ENCODE measurements around the gene PLCB4. TPM values are rescaled to one million over a fixed set of nuclear protein-coding genes. Genes with fewer than 3 reads are reported as not detected.

The PLCB4 gene
- total RNA-seq, 1 experiment from 2014 or later = 12.6 TPM

- H3K9me3 Mint-ChIP-seq = 0 out of 2 replicates have a peak, but pooled peaks cover 6% of the 10 kb centered on the region
- POLR2A ChIA-PET = no interaction called here
- H3K27me3 Mint-ChIP-seq (ENCODE audit: low read depth) = peaks cover 30% of the 10 kb centered on the region
- CTCF ChIA-PET = interaction anchor here (1.4 kb wide), 1 partner anchor 92 kb away, joined by 3 read pairs; no protein-coding TSS in a partner anchor
- DNase-seq (ENCODE audit: low spot score) (no peak), ATAC-seq (no peak)
- no peak overlapping the region for H3K4me3 Mint-ChIP-seq
- no peaks in the 10 kb centered on the region for H3K36me3 Mint-ChIP-seq
- H3K27ac Mint-ChIP-seq = no peak overlapping the region
- peaks cover 6% of the 10 kb centered on the region for H3K4me1 Mint-ChIP-seq
- TF ChIP-seq ZNF396 (CRISPR knock-in tag; IDR thresholded peaks at IDR 0.05; ENCODE audit: borderline replicate concordance) = no peak
- no peak for TF ChIP-seq TCF7 (CRISPR knock-in tag; IDR thresholded peaks at IDR 0.05; ENCODE audit: low read depth)
- no peak for TF ChIP-seq ZNF263 (CRISPR knock-in tag; IDR thresholded peaks at IDR 0.05; ENCODE audit: low read depth)
- TF ChIP-seq ERG (CRISPR knock-in tag; IDR thresholded peaks at IDR 0.05) = no peak
- no peak for TF ChIP-seq ELF4 (CRISPR knock-in tag; IDR thresholded peaks at IDR 0.05; ENCODE audit: low read depth)
- TF ChIP-seq FOXK1 (CRISPR knock-in tag; IDR thresholded peaks at IDR 0.05) = no peak
- TF ChIP-seq ZNF281 (CRISPR knock-in tag; IDR thresholded peaks at IDR 0.05) = no peak
- TF ChIP-seq CTCF (IDR thresholded peaks at IDR 0.05) = no peak
- no peak for TF ChIP-seq SP1 (CRISPR knock-in tag; conservative IDR thresholded peaks at IDR 0.05)
- no peak for TF ChIP-seq RELA (CRISPR knock-in tag; IDR thresholded peaks at IDR 0.05; ENCODE audit: borderline replicate concordance)
- no peak for TF ChIP-seq GABPB1 (CRISPR knock-in tag; IDR thresholded peaks at IDR 0.05)
- no peak for TF ChIP-seq RORB (CRISPR knock-in tag; IDR thresholded peaks at IDR 0.05)
- TF ChIP-seq GTF2I (CRISPR knock-in tag; conservative IDR thresholded peaks at IDR 0.05) = no peak
- TF ChIP-seq MLX (CRISPR knock-in tag; IDR thresholded peaks at IDR 0.05) = no peak
- no peak for TF ChIP-seq STAT6 (CRISPR knock-in tag; conservative IDR thresholded peaks at IDR 0.05; ENCODE audit: low read depth)
- no peak for TF ChIP-seq USF1 (CRISPR knock-in tag; IDR thresholded peaks at IDR 0.05)
- TF ChIP-seq AFF4 (CRISPR knock-in tag; IDR thresholded peaks at IDR 0.05; ENCODE audit: borderline replicate concordance) = no peak
Observed at GRCh38 chr20:9500121-9500520, 431.2 kb downstream of the PLCB4 start.

Measured in WTC11 (cell line).